Ramos (cell line): Measurements from ENCODE around the gene PHF21A.
"Not testable (repeated sequence)": the region's sequence is repeated elsewhere in the genome, so short reads cannot be mapped to it uniquely, and the experiment has no call there.

Source experiments
- in situ Hi-C: fragments of 300-500 bp; cut with MboI; formaldehyde crosslinking; loops from one replicate; pipeline ENCODE4 v1.14.3; 2022; ENCODE audit warnings: low sequenced_read_pairs; ENCODE audit not compliant: unreplicated experiment

Gene PHF21A

GRCh38 chr11:45995342-45995734 is 125.9 kb downstream of the PHF21A start:
- in situ Hi-C loops, result no loop called here

DNA sequence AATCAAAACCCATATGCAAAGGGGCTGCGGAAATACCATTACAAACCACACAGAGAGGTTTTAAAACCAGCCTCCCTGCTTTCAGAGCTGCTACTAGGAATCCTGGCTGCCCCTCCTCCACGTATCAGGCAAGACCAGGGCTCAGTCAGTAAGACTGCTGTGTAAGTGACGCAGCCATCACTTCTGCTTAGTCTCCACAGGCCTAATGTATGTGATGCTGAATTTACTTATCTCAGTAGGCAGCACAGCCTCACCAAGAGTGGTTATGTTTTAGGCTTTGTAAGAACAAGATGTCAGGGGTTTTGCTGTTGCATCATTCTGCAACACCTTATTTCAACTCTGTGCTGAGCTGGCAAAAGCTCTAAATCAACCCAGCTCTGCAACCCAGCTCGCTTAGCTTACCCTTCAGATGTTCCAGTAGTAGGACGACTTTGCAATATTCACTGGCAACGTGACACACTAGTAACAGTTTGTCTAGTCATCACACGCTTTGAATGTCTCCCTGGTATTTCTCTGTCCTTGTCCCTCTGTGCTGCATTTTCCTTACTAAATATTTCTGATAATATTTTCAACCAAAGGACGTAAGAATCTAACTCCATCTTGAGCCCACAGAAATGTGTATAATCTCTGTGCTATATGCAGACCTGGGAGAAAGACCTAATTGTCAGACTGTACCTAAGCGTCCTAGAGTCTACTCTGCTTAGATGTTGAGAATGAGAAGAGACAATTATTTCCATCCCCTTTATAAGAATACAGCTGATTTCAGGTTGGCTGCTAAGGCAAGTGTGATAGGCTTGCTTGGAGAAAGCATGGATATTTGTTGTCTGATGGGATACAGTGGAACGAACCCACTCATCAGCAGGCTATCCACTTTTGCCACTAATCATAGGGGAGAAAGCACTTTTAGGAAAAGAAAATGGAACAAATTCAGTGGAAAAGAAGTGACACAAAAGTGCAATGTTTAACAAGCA is 126.6 kb downstream of the PHF21A start:
- in situ Hi-C loops, result no loop called here

DNA sequence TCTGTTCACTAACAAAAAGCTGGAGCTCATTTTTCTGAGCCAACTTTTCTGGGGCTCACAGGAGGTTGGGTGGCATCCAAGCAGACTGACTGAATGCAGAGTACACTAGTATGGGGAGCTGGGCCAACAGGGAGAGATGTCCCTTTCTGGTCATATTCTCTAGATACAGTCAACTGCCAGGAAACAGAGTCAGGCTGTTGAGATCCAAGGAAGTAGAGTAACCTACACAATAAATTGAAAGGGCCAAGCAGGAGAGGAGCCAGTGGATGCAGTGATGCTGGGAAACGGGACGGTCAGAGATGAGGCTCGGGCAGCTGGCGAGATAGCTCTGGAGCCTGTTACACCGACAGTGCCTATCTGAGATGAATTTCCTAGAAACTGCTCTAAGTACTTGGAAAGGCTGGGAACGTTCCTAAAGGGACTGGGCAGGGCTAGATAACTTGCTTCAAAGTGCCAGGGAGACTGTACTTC is 127.7 kb downstream of the PHF21A start:
- in situ Hi-C loops, result no loop called here

- in situ Hi-C loops, result no loop called here
These were observed 132.3 kb downstream of the PHF21A start for GRCh38 chr11:45988921-45989320.

GRCh38 chr11:45985212-45985611 is 136.0 kb downstream of the PHF21A start:
- in situ Hi-C loops, result no loop called here

- in situ Hi-C loops, result no loop called here
These were observed 137.1 kb downstream of the PHF21A start for GRCh38 chr11:45984192-45984591.

DNA sequence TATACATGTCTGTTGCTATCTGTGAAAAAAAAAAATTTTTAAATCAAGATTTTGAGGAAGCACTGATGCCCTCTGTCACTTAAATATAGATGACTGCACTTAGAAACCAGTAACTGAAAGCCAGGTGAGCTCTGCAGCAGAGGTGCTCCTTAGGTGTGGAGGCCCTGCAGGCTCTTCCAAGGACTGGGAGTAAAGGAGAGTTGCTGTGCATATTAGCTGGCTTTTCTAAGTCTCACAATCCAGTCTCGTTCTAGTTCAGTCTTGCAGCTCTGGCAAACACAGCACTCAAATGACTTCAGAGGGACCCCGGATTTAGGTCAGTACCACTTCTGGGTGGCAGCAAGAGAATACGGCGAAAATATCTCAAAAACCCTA is 137.8 kb downstream of the PHF21A start:
- in situ Hi-C loops, result no loop called here

DNA sequence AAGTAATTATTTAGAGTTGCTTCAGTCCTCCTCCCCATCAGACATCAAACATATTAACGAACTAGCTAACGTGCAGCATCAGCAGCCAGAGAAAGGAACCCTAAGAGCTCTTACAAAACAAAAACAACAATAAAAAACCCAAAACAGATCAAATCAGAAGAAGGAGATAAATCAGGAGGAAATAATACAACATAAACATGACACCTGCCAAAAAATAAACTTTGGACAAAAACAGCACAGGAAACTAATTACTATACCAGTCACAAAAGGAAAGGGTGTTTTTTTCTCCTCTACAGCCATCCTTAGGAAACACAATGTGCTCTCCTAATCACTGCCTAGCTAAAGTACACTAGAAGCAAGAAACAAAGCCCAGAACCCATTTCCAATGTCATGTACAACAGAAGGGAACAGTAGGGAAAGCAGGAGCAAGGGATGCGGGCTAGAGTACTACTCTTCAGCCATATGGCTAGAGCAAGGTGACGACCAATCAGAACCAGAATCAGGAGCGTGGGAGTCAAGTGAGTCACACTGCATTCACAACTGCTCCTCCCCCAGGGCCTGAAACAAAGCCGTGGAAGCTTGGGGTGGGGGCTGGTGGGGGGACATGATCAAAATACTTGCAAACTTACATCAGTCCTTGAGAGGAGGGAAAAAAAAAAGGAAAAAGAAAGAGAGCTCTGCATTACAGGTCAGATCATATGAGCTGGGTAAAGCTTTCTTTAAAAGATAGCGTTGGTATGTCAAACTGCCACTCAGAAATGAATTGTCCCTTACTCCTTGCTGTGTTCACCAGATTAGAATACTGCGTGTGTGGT is 138.4 kb downstream of the PHF21A start:
- in situ Hi-C loops, result no loop called here

- in situ Hi-C loops, result not testable (repeated sequence)
These were observed 139.4 kb downstream of the PHF21A start for GRCh38 chr11:45981826-45982225.

GRCh38 chr11:45974806-45975205 is 146.4 kb downstream of the PHF21A start:
- in situ Hi-C loops, result no loop called here

- in situ Hi-C loops, result no loop called here
These were observed 147.7 kb downstream of the PHF21A start for GRCh38 chr11:45973601-45974000.

DNA sequence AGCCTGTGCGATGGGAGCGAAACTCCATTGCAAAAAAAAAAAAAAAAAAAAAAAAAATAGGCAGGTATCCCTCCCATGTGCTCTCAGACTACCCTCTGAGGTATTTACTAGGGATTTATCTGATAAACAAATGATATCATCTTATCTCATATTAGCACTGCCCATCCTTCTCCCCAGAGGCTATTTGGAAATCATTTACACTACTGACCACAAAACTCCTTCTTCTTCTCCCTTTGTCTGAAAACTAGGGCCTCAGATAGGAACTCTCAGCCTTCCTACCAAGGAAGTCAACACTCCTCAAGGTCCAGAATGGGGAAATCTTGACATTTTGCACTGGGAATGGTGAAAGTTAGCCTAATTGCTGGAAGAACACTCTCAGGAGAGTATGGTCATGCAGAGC is 152.4 kb downstream of the PHF21A start:
- in situ Hi-C loops, result no loop called here

GRCh38 chr11:45967506-45967905 is 153.7 kb downstream of the PHF21A start:
- in situ Hi-C loops, result no loop called here

DNA sequence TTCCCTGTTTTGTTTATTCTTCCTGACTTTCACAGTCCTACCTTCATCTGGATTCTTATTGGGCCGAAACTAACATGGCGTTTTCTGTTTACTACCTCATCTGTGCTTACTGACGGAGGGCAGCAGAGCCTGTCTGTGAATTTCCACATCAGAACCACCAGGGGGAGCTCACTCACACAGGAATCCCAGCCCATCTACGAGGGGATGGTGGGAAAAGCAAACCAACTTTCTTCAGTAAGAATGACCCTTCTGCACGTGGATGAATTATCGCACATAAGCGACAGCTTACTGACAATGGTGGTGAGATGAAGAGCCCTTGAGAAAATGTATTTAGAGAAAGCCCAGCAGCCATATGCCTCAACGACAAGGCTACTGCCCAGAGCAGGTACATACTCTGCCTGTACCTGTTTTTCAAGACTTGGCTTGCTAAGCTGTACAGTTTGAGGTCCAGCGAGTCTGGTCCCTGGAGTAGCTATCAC is 156.3 kb downstream of the PHF21A start:
- in situ Hi-C loops, result no loop called here

GRCh38 chr11:45961751-45962240 is 159.5 kb downstream of the PHF21A start:
- in situ Hi-C loops, result no loop called here

DNA sequence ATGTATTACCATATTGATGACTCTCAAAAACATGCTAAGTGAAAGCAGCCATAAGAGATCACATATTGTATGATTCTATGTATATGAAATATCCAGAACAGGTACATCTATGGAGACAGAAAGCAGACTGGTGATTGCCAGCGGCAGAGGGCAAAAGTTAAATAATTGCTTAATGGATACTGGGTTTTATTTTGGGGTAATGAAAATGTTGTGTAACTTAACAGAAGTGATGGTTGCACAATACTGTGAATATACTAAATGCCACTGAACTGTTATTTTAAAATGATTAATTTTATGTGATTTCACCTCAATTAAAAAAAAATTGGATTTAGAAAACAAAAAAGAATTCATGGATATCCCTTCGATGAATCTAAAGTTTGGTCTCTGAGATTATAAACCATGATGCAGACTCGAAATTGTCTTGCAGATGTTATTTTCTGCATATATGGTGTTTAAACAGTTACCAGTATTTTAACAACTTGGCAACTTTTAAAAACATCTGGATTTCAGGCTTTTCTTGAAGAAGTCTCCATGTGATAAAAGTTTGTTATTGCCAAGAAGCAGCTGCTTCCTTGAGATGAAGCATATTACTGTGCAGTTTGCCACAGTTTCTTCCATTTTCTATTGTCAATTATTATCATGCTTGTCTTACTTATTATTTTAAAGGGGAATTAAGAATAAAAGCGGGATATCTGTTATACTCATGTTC is 160.7 kb downstream of the PHF21A start:
- in situ Hi-C loops, result no loop called here

DNA sequence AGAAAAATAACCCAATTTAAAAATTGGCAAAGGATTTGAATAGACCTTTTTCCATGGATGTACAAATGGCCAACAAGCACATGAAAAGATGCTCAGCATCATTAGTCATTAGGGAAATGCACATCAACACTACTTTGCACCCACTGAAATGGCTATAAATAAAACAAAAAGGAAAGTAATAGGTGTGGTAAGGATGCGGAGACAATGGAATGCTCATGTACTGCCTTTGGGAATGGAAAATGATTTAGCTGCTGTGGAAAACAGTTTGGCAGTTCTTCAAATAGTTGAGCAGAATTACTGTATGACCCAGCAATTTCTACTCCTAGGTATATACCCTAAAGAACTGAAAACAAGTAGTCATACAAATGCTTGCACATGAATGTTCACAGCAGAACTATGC is 161.4 kb downstream of the PHF21A start:
- in situ Hi-C loops, result no loop called here

GRCh38 chr11:45949992-45950407 is 171.3 kb downstream of the PHF21A start:
- in situ Hi-C loops, result no loop called here

DNA sequence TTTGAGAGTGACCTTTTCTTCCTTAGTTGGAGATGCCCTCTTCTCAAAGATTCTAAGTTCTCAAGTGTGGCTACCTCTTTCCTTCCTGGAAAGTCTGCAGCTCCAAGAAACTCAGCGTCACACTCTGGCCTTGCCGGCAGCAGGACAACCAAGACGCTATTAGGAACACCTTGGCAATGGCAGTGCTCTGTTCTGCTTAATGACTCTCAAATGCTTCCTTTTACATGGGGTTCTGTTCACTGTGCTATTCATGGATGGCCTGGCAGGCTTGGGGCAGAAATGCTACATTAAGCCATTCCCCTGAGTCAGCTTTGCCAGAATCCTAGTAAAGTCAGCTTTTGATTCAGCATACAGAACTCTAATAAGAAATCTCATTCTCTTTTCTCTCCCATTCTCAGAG is 172.9 kb downstream of the PHF21A start:
- in situ Hi-C loops, result no loop called here

GRCh38 chr11:45947885-45948284 is 173.4 kb downstream of the PHF21A start:
- in situ Hi-C loops, result no loop called here
